Activated naive CD8-positive, alpha-beta T cell treated with anti-CD3 and anti-CD28 coated beads, Interleukin-2, amount 10 ng/mL, durations not matched to agents 7 days and 5 days (primary cell): ENCODE data around the gene HEATR5A. TPM values are rescaled to one million over a fixed set of nuclear protein-coding genes. Genes with fewer than 3 reads are reported as not detected.
"Not testable (repeated sequence)": the region's sequence is repeated elsewhere in the genome, so short reads cannot be mapped to it uniquely, and the experiment has no call there.

ENCODE experiments used
- ATAC-seq: fragments of 150-1000 bp; cut with Tn5 transposase; one replicate; pipeline ENCODE4 v1.10.0; 2021; ENCODE audit warnings: low read depth, moderate library complexity
- POLR2A ChIA-PET: fragments of 350-600 bp; sonication (Branson Sonifier 250); formaldehyde crosslinking; loops from one replicate; lab custom pipeline; 2021; ENCODE audit warnings: antibody characterized with exemption; lab: Charles Lee
- DNase-seq: peaks from one replicate; pipeline ENCODE4 v3.0.0; 2021
- H3K27ac Mint-ChIP-seq: one replicate; pipeline ENCODE4 v1.8.0; 2022; ENCODE audit warnings: mild to moderate bottlenecking, mixed read lengths
- H3K27me3 Mint-ChIP-seq: one replicate; pipeline ENCODE4 v1.8.0; 2022; ENCODE audit warnings: mild to moderate bottlenecking, moderate library complexity, mixed read lengths
- H3K36me3 Mint-ChIP-seq: one replicate; pipeline ENCODE4 v1.8.0; 2021; ENCODE audit warnings: mild to moderate bottlenecking, mixed read lengths
- H3K4me1 Mint-ChIP-seq: one replicate; pipeline ENCODE4 v1.8.0; 2021; ENCODE audit warnings: mixed read lengths
- H3K4me3 Mint-ChIP-seq: one replicate; pipeline ENCODE4 v1.8.0; 2022; ENCODE audit warnings: mild to moderate bottlenecking, moderate library complexity, mixed read lengths
- H3K9me3 Mint-ChIP-seq: one replicate; pipeline ENCODE4 v1.8.0; 2021; ENCODE audit warnings: mixed read lengths
- total RNA-seq, 2 experiments: library from RNA; stranded (reverse); gene quantifications; one replicate each; pipeline ENCODE4 v1.2.3, GENCODE V29; 2021

HEATR5A gene
- total RNA-seq, 2 experiments from 2014 or later: 9.4 to 11.5 TPM

DNA sequence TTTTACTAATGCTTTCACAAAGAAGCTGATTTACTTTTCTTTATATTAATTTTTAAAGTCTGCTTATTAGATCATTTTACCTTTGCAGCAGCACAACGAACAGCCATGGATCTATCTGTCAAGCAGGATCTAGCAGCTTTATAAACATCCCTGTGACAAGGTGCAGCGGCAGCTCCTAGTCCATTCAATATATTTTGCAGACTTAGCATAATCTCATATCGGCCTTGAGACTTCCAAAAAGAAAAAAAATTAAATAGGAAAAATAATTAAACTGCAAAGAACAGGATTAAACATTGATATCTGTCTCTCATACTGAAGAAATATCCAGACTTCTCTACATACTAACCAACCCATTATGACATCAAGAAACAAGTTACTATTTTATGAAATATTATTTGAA lies 25.2 kb downstream of the HEATR5A start:
- DNase-seq: no peak
- POLR2A ChIA-PET: no interaction called here
- no peaks in the 10 kb centered on the region for H3K27me3 Mint-ChIP-seq
- no peak overlapping the region for H3K27ac Mint-ChIP-seq
- H3K9me3 Mint-ChIP-seq: no peaks in the 10 kb centered on the region
- ATAC-seq: no peak
- no peak overlapping the region for H3K4me3 Mint-ChIP-seq
- H3K36me3 Mint-ChIP-seq: peaks cover 8% of the 10 kb centered on the region
- peaks cover 1% of the 10 kb centered on the region for H3K4me1 Mint-ChIP-seq

DNA sequence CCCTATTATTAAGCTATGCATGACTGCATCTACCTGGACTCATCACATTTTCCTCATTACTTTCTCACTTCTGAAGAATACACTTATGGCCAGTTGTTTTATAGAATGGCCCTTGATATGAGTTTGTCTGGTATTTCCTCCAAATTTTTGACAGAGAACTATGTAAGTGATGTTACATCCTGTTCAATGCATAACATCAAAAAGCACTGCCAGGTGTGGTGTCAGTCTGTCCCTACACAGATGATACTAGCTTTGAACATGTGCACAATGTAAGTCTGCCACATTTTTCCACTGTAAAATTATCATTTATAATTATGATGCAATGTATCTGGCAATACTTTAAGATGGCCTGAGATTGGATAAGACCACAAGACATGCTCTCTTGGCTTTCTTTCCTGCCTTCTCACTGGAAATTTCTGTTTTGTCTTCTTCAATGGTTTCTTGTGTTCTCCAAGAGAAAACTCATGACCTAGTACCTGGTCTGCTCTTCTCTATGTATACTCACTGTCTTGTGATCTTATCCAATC lies 28.3 kb downstream of the HEATR5A start:
- Mint-ChIP-seq H3K4me3 (no peak overlapping the region), H3K27ac (peak overlapping the region; percentile 38), H3K36me3 (peaks cover 8% of the 10 kb centered on the region), H3K27me3 (no peaks in the 10 kb centered on the region), H3K4me1 (peaks cover 9% of the 10 kb centered on the region), H3K9me3 (no peaks in the 10 kb centered on the region)
- ATAC-seq: peak; percentile 54
- DNase-seq: no peak
- POLR2A ChIA-PET: no interaction called here

DNA sequence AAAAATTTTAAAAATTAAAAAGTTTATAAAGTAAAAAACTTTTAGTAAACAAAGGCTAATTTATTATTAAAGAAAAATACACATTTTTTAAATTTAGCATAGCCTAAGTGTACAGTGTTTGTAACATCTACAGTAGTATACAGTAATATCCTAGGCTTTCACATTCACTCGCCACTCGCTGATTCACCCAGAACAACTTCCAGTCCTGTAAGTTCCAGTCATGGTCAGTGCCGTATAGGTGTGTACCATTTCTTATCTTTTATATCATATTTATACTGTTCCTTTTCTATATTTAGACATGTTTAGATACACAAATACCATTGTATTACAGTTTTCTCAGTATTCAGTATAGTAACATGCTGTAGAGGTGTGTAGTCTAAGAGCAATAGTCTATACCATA lies 28.9 kb downstream of the HEATR5A start:
- Mint-ChIP-seq H3K4me1 (peaks cover 9% of the 10 kb centered on the region), H3K27me3 (no peaks in the 10 kb centered on the region), H3K4me3 (no peak overlapping the region), H3K27ac (no peak overlapping the region), H3K36me3 (peaks cover 10% of the 10 kb centered on the region), H3K9me3 (no peaks in the 10 kb centered on the region)
- POLR2A ChIA-PET: interaction anchor here (0.6 kb wide), 1 partner anchor 29 kb away, joined by 3 read pairs; the partner anchor contains the start of gene HEATR5A
- DNase-seq: no peak
- no peak for ATAC-seq

DNA sequence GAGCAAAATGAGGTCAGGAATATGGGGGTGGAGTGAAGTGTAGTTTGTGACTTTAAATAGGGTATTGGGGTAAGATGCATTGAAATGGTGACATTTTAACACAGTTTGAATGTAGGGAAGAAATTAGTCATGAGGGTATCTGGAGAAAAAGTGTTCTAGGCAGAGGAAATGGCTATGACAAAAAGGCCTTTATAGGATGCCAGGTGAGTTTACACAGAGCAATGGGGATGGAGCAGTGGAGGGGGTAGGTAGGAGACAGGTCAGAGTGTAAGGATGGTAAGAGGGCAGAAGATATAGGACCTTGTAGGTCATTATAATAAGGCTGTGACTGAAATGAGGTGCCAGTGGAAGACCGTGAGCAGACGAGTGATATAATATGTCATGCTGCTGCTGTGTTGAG lies 30.4 kb downstream of the HEATR5A start:
- Mint-ChIP-seq H3K4me1 (peaks cover 9% of the 10 kb centered on the region), H3K27me3 (no peaks in the 10 kb centered on the region), H3K9me3 (no peaks in the 10 kb centered on the region), H3K4me3 (no peak overlapping the region), H3K36me3 (peaks cover 11% of the 10 kb centered on the region), H3K27ac (no peak overlapping the region)
- POLR2A ChIA-PET: no interaction called here
- DNase-seq (no peak), ATAC-seq (no peak)

DNA sequence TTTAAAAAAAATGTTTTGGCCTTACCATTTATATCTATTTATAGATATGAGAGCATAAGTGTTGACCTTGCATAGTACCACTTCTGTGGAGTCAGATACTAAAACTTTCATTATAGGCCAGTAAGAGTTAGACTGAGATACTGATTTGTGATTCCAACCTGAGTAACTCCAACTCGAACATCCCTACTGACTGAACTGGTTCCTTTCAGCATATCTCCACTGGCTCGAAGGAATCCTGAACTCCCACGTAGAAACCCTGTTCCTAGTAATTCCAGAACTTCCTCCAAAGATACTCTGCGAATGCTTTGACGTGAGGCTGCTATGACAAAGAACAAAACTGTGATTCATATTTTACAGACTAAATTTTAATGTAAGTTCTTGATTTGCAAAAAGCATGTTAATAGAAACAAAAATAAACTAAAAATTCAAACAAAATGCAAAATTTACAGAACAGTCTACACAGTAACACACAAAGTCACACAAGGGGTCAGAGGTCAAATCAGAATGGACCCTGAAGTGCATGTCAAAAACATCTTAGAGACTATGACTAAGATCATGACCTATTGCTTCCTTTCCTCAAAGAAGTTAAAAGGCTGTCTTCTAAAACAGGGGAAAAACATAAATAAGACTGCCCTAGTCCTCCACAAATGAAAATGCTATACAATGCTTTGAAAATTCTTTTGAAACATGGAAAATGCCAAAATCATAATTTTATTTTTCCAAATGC lies 31.5 kb downstream of the HEATR5A start:
- DNase-seq (no peak), ATAC-seq (no peak)
- Mint-ChIP-seq H3K4me1 (peaks cover 9% of the 10 kb centered on the region), H3K36me3 (peaks cover 11% of the 10 kb centered on the region), H3K4me3 (no peak overlapping the region), H3K27me3 (no peaks in the 10 kb centered on the region), H3K27ac (no peak overlapping the region), H3K9me3 (no peaks in the 10 kb centered on the region)
- POLR2A ChIA-PET: no interaction called here

DNA sequence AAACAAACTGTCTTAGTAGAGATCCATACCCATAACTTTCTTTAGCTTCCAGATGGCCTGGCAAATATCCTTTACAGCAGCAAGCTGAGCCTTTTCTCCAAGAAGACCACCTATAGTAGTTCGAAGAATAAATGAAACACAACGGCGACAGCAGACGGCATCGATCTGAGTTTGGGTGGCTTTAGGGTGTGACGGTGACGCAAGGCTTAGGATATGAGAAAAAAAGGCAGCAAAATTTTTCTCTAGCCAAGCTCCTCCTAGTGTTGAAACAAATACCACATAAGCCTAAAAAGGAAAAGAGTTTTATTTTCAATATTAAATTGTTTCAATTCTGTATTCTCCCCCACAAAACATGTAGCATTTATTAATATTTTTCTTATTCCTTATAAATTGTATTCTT lies 33.3 kb downstream of the HEATR5A start:
- no peak overlapping the region for H3K27ac Mint-ChIP-seq
- H3K9me3 Mint-ChIP-seq: no peaks in the 10 kb centered on the region
- H3K27me3 Mint-ChIP-seq: no peaks in the 10 kb centered on the region
- ATAC-seq (no peak), DNase-seq (no peak)
- no peak overlapping the region for H3K4me3 Mint-ChIP-seq
- H3K4me1 Mint-ChIP-seq: peaks cover 7% of the 10 kb centered on the region
- POLR2A ChIA-PET: no interaction called here
- H3K36me3 Mint-ChIP-seq: peaks cover 8% of the 10 kb centered on the region

DNA sequence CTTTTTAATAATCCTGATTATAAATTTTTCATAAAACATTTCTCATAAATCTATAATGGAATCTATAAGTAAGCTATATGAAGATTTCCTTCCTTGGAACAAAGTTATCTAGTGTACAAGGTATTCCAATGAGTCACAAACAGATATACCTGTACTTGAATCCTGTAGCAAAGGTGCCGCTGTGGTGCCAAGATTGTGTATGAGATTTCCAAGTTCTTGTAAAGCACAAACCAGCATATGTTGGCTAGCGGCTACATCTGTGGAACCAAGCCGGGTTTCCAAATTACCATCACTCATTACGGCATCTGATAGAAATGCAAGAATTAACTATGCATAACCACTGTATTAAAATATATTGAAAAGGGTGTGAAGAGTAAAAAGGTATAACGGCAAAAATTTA lies 34.1 kb downstream of the HEATR5A start:
- ATAC-seq: no peak
- Mint-ChIP-seq H3K27me3 (no peaks in the 10 kb centered on the region), H3K4me3 (no peak overlapping the region), H3K27ac (no peak overlapping the region), H3K4me1 (peaks cover 7% of the 10 kb centered on the region), H3K9me3 (no peaks in the 10 kb centered on the region), H3K36me3 (peaks cover 8% of the 10 kb centered on the region)
- DNase-seq: no peak
- POLR2A ChIA-PET: no interaction called here

DNA sequence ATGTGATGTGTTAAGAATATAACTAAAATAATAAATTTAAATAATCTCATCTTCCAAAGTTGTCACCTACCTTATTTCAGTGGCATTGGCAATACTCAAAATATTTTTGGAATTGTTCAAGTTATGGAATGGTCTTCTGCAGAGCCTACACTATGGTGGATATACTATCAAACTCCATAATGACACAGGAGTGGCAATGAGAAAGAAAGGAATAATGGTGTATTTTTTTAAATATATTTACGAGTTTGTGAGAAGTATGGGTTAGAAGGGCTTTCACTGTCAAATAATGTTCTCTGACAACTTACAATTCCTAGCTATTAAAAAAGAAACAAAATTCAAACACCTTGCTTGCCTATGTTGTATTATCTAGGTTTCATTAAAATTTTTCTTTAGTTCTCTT lies 38.1 kb downstream of the HEATR5A start:
- no peaks in the 10 kb centered on the region for H3K27me3 Mint-ChIP-seq
- H3K4me3 Mint-ChIP-seq: no peak overlapping the region
- no peak overlapping the region for H3K27ac Mint-ChIP-seq
- POLR2A ChIA-PET: no interaction called here
- no peaks in the 10 kb centered on the region for H3K9me3 Mint-ChIP-seq
- ATAC-seq (no peak), DNase-seq (no peak)
- H3K36me3 Mint-ChIP-seq: peaks cover 3% of the 10 kb centered on the region
- H3K4me1 Mint-ChIP-seq: peaks cover 6% of the 10 kb centered on the region

DNA sequence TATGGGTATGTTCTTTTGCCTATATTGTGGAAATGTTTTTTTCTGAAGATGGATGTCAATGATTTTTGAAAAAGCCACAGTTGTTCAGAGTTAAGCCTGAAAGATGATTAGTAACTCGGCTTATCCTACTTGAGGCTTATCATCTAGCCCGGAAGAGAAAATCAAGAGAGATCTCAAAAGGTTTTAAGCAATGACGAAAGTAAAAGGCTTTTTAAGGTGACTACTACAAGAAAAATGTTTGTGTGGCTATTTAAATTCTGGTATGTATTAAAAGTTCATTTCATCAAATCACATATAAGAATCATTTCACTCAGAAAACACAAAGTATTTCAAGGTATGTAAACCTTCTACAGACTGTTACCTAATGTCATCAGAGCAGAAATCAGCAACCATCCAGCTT lies 40.2 kb downstream of the HEATR5A start:
- H3K9me3 Mint-ChIP-seq: no peaks in the 10 kb centered on the region
- H3K36me3 Mint-ChIP-seq: no peaks in the 10 kb centered on the region
- H3K27me3 Mint-ChIP-seq: no peaks in the 10 kb centered on the region
- POLR2A ChIA-PET: no interaction called here
- H3K4me1 Mint-ChIP-seq: peaks cover 6% of the 10 kb centered on the region
- DNase-seq: no peak
- no peak for ATAC-seq
- H3K27ac Mint-ChIP-seq: no peak overlapping the region
- H3K4me3 Mint-ChIP-seq: no peak overlapping the region

DNA sequence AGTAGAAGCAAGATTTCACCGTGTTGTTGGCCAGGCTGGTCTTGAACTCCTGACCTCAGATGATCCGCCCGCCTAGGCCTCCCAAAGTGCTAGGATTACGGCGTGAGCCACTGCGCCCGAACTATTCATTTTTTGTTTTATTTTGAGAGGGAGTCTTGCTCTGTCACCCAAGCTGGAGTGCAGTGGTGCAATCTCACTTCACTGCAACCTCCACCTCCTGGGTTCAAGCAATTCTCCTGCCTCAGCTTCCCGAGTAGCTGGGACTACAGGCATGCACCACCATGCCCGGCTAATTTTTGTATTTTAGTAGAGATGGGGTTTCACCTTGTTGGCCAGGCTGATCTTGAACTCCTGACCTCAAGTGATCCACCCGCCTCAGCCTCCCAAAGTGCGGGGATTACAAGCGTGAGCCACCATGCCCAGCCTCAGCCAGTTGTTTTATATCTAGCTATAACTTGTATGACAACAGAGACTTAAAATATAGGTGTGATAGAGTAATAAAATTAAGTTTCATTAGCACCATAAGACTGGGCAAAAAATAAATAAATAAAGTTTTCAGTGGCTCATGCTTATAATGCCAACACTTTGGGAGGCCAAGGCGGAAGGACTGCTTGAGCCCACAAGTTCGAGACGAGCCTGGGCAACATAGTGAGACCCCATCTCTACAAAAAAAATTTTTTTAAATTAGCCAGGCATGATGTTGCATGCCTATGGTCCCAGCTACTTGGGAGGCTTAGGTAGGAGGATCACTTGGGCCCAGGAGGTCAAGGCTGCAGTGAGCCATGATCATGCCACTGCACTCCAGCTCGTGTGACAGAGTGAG lies 41.0 kb downstream of the HEATR5A start:
- not testable (repeated sequence) for H3K27me3 Mint-ChIP-seq, ATAC-seq, H3K4me1 Mint-ChIP-seq, H3K9me3 Mint-ChIP-seq, H3K27ac Mint-ChIP-seq, H3K4me3 Mint-ChIP-seq, DNase-seq, H3K36me3 Mint-ChIP-seq
- POLR2A ChIA-PET: interaction anchor here (0.6 kb wide), 1 partner anchor 46 kb away, joined by 3 read pairs; no protein-coding TSS in a partner anchor

DNA sequence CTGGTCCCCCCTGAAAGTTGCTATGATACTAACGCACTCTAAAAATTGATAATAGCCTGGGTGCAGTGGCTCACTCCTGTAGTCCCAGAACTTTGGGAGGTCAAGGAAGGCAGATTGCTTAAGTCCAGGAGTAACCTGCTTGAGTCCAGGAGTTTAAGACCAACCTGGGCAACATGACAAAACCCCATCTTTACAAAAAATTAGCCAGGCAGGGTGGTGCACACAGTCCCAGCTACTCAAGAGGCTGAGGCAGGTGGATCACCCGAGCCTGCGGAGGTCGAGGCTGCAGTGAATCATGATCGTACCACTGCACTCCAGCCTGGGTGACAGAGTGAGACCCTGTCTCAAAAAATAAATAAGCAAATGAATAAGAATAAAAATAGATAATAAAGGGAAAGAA lies 42.9 kb downstream of the HEATR5A start:
- Mint-ChIP-seq H3K36me3 (peaks cover 7% of the 10 kb centered on the region), H3K27me3 (no peaks in the 10 kb centered on the region), H3K4me3 (no peak overlapping the region), H3K4me1 (peaks cover 6% of the 10 kb centered on the region), H3K27ac (no peak overlapping the region), H3K9me3 (no peaks in the 10 kb centered on the region)
- DNase-seq (no peak), ATAC-seq (no peak)
- POLR2A ChIA-PET: interaction anchor here (1.1 to 1.3 kb wide), 2 partner anchors 80 to 170 kb away, joined by 3 to 4 read pairs; partner anchors contain the start of genes DTD2 and HECTD1

DNA sequence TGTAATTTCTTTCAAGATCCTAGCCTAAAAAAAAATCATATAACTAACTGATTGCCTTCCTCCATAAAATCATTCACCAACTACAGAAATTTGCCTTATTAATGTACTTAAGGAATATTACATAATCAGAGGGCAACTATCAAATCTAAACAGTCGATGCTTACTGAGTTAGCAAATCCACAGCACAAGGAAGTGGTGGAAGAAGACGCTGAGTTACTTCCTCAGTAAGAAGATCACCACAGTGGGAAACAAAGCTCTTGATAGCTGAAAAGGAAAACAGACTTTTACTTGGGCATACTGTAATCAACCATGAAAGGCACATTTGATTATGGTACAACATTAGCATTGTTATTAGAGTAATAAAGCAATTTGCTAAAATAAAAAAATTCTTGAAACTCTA lies 48.7 kb downstream of the HEATR5A start:
- peaks cover 7% of the 10 kb centered on the region for H3K36me3 Mint-ChIP-seq
- POLR2A ChIA-PET: no interaction called here
- H3K27me3 Mint-ChIP-seq: no peaks in the 10 kb centered on the region
- peak overlapping the region; percentile 54 for H3K27ac Mint-ChIP-seq
- H3K9me3 Mint-ChIP-seq: no peaks in the 10 kb centered on the region
- H3K4me3 Mint-ChIP-seq: peak overlapping the region; percentile 14
- ATAC-seq (peak; percentile 36), DNase-seq (no peak)
- peaks cover 6% of the 10 kb centered on the region for H3K4me1 Mint-ChIP-seq

DNA sequence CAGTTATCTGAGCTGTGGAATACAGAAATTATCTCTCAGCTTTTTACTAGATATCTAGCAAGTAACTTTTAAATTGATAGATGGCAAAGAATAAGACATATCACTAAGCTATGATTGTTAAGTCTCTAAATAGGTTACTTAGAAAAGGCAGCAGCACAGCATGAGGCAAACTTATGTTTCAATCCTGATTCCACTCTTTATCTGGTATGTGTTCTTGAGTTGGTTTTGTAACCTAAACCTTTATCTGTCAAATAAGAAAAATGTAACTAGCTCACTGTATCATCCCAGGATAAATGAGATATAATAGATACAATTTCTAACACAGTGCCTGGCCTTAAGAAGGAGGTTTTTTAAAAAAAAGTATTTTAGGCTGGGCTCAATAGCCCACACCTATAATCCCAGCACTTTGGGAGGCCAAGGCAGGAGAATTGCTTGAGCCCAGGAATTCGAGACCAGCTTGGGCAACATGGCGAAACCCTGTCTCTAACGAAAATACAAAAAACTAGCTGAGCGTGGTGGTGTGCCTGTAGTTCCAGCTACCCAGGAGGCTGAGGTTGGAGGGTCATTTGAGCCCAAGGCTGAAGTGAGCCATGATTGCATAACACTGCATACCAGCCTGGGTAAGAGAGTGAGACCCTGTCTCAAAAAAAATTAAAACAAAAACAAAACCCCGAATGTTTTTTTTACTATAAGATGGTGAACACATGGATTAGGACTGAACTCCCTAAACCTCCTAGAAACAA lies 56.8 kb downstream of the HEATR5A start:
- no peak overlapping the region for H3K27ac Mint-ChIP-seq
- DNase-seq (no peak), ATAC-seq (no peak)
- POLR2A ChIA-PET: no interaction called here
- H3K27me3 Mint-ChIP-seq: no peaks in the 10 kb centered on the region
- H3K4me3 Mint-ChIP-seq: no peak overlapping the region
- H3K9me3 Mint-ChIP-seq: no peaks in the 10 kb centered on the region
- peaks cover 2% of the 10 kb centered on the region for H3K36me3 Mint-ChIP-seq
- H3K4me1 Mint-ChIP-seq: peaks cover 2% of the 10 kb centered on the region
